CD4-positive, alpha-beta memory T cell (primary cell): ENCODE measurements around the gene VTCN1. TPM values are rescaled to one million over a fixed set of nuclear protein-coding genes. Genes with fewer than 3 reads are reported as not detected.

ENCODE experiments used
- CTCF ChIA-PET: fragments of 350-600 bp; sonication (Branson Sonifier 250); formaldehyde crosslinking; loops from one replicate; lab custom pipeline; 2021; ENCODE audit warnings: inconsistent platforms; ENCODE audit not compliant: partially characterized antibody; lab: Charles Lee
- POLR2A ChIA-PET: fragments of 350-600 bp; sonication (Branson Sonifier 250); formaldehyde crosslinking; loops from one replicate; lab custom pipeline; 2021; ENCODE audit not compliant: partially characterized antibody; lab: Charles Lee
- DNase-seq, 5 donors: peaks; one replicate each; pipeline versions ENCODE4 v3.0.0 to v3.0.0-alpha.2; 2020 to 2022; ENCODE audit warnings: mixed read lengths in 1 of 5
- H3K27ac ChIP-seq: one replicate; pipeline ENCODE4 v1.7.0; 2013; ENCODE audit warnings: low read depth, low read length
- H3K27me3 ChIP-seq: 2 replicates; pipeline ENCODE4 v1.7.0; 2013; ENCODE audit warnings: mild to moderate bottlenecking, low read length, moderate library complexity; ENCODE audit not compliant: insufficient read depth
- H3K36me3 ChIP-seq: 2 replicates; pipeline ENCODE4 v1.7.0; 2013; ENCODE audit warnings: mild to moderate bottlenecking, low read length, moderate library complexity; ENCODE audit not compliant: insufficient read depth
- H3K4me1 ChIP-seq: 2 replicates; pipeline ENCODE4 v1.7.0; 2013; ENCODE audit warnings: mild to moderate bottlenecking, low read length, moderate library complexity; ENCODE audit not compliant: insufficient read depth
- H3K4me3 ChIP-seq, 2 donors: one replicate each; pipeline ENCODE4 v1.7.0; 2013; ENCODE audit warnings: low read length in 2 of 2, mild to moderate bottlenecking in 1 of 2
- H3K9me3 ChIP-seq, 2 donors: one replicate each; pipeline ENCODE4 v1.7.0; 2013; ENCODE audit warnings: low read length in 2 of 2, control low read depth in 1 of 2; ENCODE audit not compliant: control insufficient read depth in 1 of 2
- H3K27ac Mint-ChIP-seq, 7 donors: one replicate each; pipeline ENCODE4 v1.8.0; 2020 to 2021; ENCODE audit warnings: mixed read lengths in 7 of 7, mild to moderate bottlenecking in 6 of 7, inconsistent platforms in 3 of 7, moderate library complexity in 3 of 7
- H3K27me3 Mint-ChIP-seq, 2 donors: one replicate each; pipeline ENCODE4 v1.8.0; 2020 to 2021; ENCODE audit warnings: mixed read lengths in 2 of 2
- H3K36me3 Mint-ChIP-seq, 2 donors: one replicate each; pipeline ENCODE4 v1.8.0; 2020 to 2021; ENCODE audit warnings: mixed read lengths in 2 of 2, inconsistent platforms in 1 of 2, mild to moderate bottlenecking in 1 of 2
- H3K4me1 Mint-ChIP-seq, 4 donors: one replicate each; pipeline ENCODE4 v1.8.0; 2020 to 2021; ENCODE audit warnings: mixed read lengths in 4 of 4, mild to moderate bottlenecking in 1 of 4
- H3K4me3 Mint-ChIP-seq, 8 donors: one replicate each; pipeline ENCODE4 v1.8.0; 2020 to 2021; ENCODE audit warnings: mixed read lengths in 8 of 8, mild to moderate bottlenecking in 7 of 8, moderate library complexity in 6 of 8, inconsistent platforms in 3 of 8
- H3K9me3 Mint-ChIP-seq, 8 donors: one replicate each; pipeline ENCODE4 v1.8.0; 2020 to 2021; ENCODE audit warnings: mixed read lengths in 8 of 8, mild to moderate bottlenecking in 5 of 8, inconsistent platforms in 3 of 8, moderate library complexity in 1 of 8
- intact Hi-C: fragments of 100-400 bp; cut with micrococcal nuclease; formaldehyde crosslinking; loops from one replicate; pipeline ENCODE4 v1.15.1; 2023
- polyA plus RNA-seq, 2 donors: library from polyadenylated mRNA; unstranded; fragments of 300-500 nt; fragmentation: Illumina TruSeq; gene quantifications; one replicate each; pipeline ENCODE4 v1.2.3, GENCODE V29; 2021
- total RNA-seq, 2 experiments: library from RNA; stranded (reverse); gene quantifications; one replicate each; pipeline ENCODE4 v1.2.3, GENCODE V29; 2021

Gene VTCN1
- total and polyA plus RNA-seq, 4 experiments from 2014 or later = not detected

GRCh38 chr1:117142200-117142599 lies 68.5 kb downstream of the VTCN1 start:
- ChIA-PET POLR2A (no interaction called here), CTCF (interaction anchor here (1.0 to 1.1 kb wide), 2 partner anchors 13 to 18 kb away, joined by 3 read pairs; no protein-coding TSS in a partner anchor)
- H3K4me1 Mint-ChIP-seq = no peaks in the 10 kb centered on the region
- no peaks in the 10 kb centered on the region for H3K36me3 Mint-ChIP-seq
- Histone ChIP-seq H3K36me3 (no peaks in the 10 kb centered on the region), H3K27ac (no peak overlapping the region), H3K27me3 (peaks cover 5% of the 10 kb centered on the region), H3K9me3 (no peaks in the 10 kb centered on the region), H3K4me3 (no peak overlapping the region), H3K4me1 (no peaks in the 10 kb centered on the region)
- no peak for DNase-seq
- no peak overlapping the region for H3K4me3 Mint-ChIP-seq
- no peak overlapping the region for H3K27ac Mint-ChIP-seq
- H3K27me3 Mint-ChIP-seq = peaks cover 8 to 10% of the 10 kb centered on the region in 2 donors
- intact Hi-C loops = no loop called here
- no peaks in the 10 kb centered on the region for H3K9me3 Mint-ChIP-seq

- H3K27ac Mint-ChIP-seq = no peak overlapping the region
- no peaks in the 10 kb centered on the region for H3K4me1 Mint-ChIP-seq
- Histone ChIP-seq H3K27ac (no peak overlapping the region), H3K36me3 (no peaks in the 10 kb centered on the region), H3K4me3 (no peak overlapping the region), H3K4me1 (no peaks in the 10 kb centered on the region), H3K27me3 (no peaks in the 10 kb centered on the region), H3K9me3 (no peaks in the 10 kb centered on the region)
- CTCF ChIA-PET = interaction anchor here (1.0 kb wide), 1 partner anchor 10 kb away, joined by 4 read pairs; no protein-coding TSS in a partner anchor
- no peak overlapping the region for H3K4me3 Mint-ChIP-seq
- no peak for DNase-seq
- no peaks in the 10 kb centered on the region for H3K36me3 Mint-ChIP-seq
- H3K27me3 Mint-ChIP-seq = peaks cover 3 to 6% of the 10 kb centered on the region in 2 donors
- POLR2A ChIA-PET = no interaction called here
- H3K9me3 Mint-ChIP-seq = no peaks in the 10 kb centered on the region
- intact Hi-C loops = no loop called here
Measured at GRCh38 chr1:117138561-117138960, 72.2 kb downstream of the VTCN1 start.

GRCh38 chr1:117138106-117138505 lies 72.6 kb downstream of the VTCN1 start:
- DNase-seq = no peak
- no peaks in the 10 kb centered on the region for H3K4me1 ChIP-seq
- Mint-ChIP-seq H3K4me3 (no peak overlapping the region), H3K27me3 (peaks cover 4 to 7% of the 10 kb centered on the region in 2 donors), H3K4me1 (no peaks in the 10 kb centered on the region), H3K9me3 (no peaks in the 10 kb centered on the region), H3K36me3 (no peaks in the 10 kb centered on the region), H3K27ac (no peak overlapping the region)
- ChIA-PET CTCF (interaction anchor here (1.0 kb wide), 1 partner anchor 10 kb away, joined by 4 read pairs; no protein-coding TSS in a partner anchor), POLR2A (no interaction called here)
- H3K9me3 ChIP-seq = no peaks in the 10 kb centered on the region
- intact Hi-C loops = no loop called here
- no peak overlapping the region for H3K27ac ChIP-seq
- H3K4me3 ChIP-seq = no peak overlapping the region
- H3K36me3 ChIP-seq = no peaks in the 10 kb centered on the region
- no peaks in the 10 kb centered on the region for H3K27me3 ChIP-seq

GRCh38 chr1:117137281-117137855 lies 73.4 kb downstream of the VTCN1 start:
- Mint-ChIP-seq H3K27ac (no peak overlapping the region), H3K4me3 (no peak overlapping the region), H3K4me1 (no peaks in the 10 kb centered on the region), H3K36me3 (no peaks in the 10 kb centered on the region), H3K9me3 (no peaks in the 10 kb centered on the region), H3K27me3 (peaks cover 4 to 7% of the 10 kb centered on the region in 2 donors)
- Histone ChIP-seq H3K4me1 (no peaks in the 10 kb centered on the region), H3K27me3 (no peaks in the 10 kb centered on the region), H3K4me3 (no peak overlapping the region), H3K36me3 (no peaks in the 10 kb centered on the region), H3K27ac (no peak overlapping the region), H3K9me3 (no peaks in the 10 kb centered on the region)
- CTCF ChIA-PET = no interaction called here
- no peak for DNase-seq
- intact Hi-C loops = no loop called here
- POLR2A ChIA-PET = no interaction called here

GRCh38 chr1:117136749-117137148 lies 74.0 kb downstream of the VTCN1 start:
- no peaks in the 10 kb centered on the region for H3K4me1 ChIP-seq
- Mint-ChIP-seq H3K4me1 (no peaks in the 10 kb centered on the region), H3K36me3 (no peaks in the 10 kb centered on the region), H3K27me3 (peaks cover 4 to 7% of the 10 kb centered on the region in 2 donors), H3K4me3 (no peak overlapping the region), H3K27ac (no peak overlapping the region), H3K9me3 (no peaks in the 10 kb centered on the region)
- H3K9me3 ChIP-seq = no peaks in the 10 kb centered on the region
- H3K27me3 ChIP-seq = no peaks in the 10 kb centered on the region
- no peak for DNase-seq
- H3K27ac ChIP-seq = no peak overlapping the region
- no peak overlapping the region for H3K4me3 ChIP-seq
- H3K36me3 ChIP-seq = no peaks in the 10 kb centered on the region
- POLR2A ChIA-PET = no interaction called here
- CTCF ChIA-PET = no interaction called here
- intact Hi-C loops = no loop called here

GRCh38 chr1:117135329-117135728 lies 75.4 kb downstream of the VTCN1 start:
- Histone ChIP-seq H3K27me3 (no peaks in the 10 kb centered on the region), H3K36me3 (no peaks in the 10 kb centered on the region), H3K9me3 (no peaks in the 10 kb centered on the region), H3K27ac (no peak overlapping the region), H3K4me3 (no peak overlapping the region), H3K4me1 (no peaks in the 10 kb centered on the region)
- POLR2A ChIA-PET = no interaction called here
- CTCF ChIA-PET = no interaction called here
- no peaks in the 10 kb centered on the region for H3K36me3 Mint-ChIP-seq
- DNase-seq = no peak
- H3K4me3 Mint-ChIP-seq = no peak overlapping the region
- H3K27ac Mint-ChIP-seq = no peak overlapping the region
- intact Hi-C loops = no loop called here
- no peaks in the 10 kb centered on the region for H3K4me1 Mint-ChIP-seq
- no peaks in the 10 kb centered on the region for H3K9me3 Mint-ChIP-seq
- H3K27me3 Mint-ChIP-seq = peaks cover 4 to 7% of the 10 kb centered on the region in 2 donors

GRCh38 chr1:117130526-117130925 lies 80.2 kb downstream of the VTCN1 start:
- Histone ChIP-seq H3K9me3 (no peaks in the 10 kb centered on the region), H3K4me1 (no peaks in the 10 kb centered on the region), H3K27ac (no peak overlapping the region), H3K36me3 (no peaks in the 10 kb centered on the region), H3K4me3 (no peak overlapping the region), H3K27me3 (no peaks in the 10 kb centered on the region)
- ChIA-PET POLR2A (no interaction called here), CTCF (interaction anchor here (3.8 kb wide), 1 partner anchor 62 kb away, joined by 111 read pairs; no protein-coding TSS in a partner anchor)
- H3K36me3 Mint-ChIP-seq = no peaks in the 10 kb centered on the region
- no peaks in the 10 kb centered on the region for H3K9me3 Mint-ChIP-seq
- H3K4me1 Mint-ChIP-seq = peaks cover 0 to 5% (median 2%) of the 10 kb centered on the region in 4 donors
- intact Hi-C loops = no loop called here
- no peak for DNase-seq
- no peak overlapping the region for H3K4me3 Mint-ChIP-seq
- no peak overlapping the region for H3K27ac Mint-ChIP-seq
- peaks cover 13 to 19% of the 10 kb centered on the region in 2 donors for H3K27me3 Mint-ChIP-seq
